Endothelial cell (in vitro differentiated cells): ENCODE data around the gene LELP1. TPM values are rescaled to one million over a fixed set of nuclear protein-coding genes. Genes with fewer than 3 reads are reported as not detected.

ENCODE experiments used
- DNase-seq: peaks from one replicate; pipeline ENCODE4 v3.0.0; 2021; ENCODE audit warnings: low spot score
- H3K27ac Mint-ChIP-seq: one replicate; pipeline ENCODE4 v1.8.0; 2021; ENCODE audit warnings: mixed read lengths, inconsistent platforms; ENCODE audit not compliant: unreplicated experiment
- H3K27me3 Mint-ChIP-seq: one replicate; pipeline ENCODE4 v1.8.0; 2021; ENCODE audit warnings: mild to moderate bottlenecking, moderate library complexity, mixed read lengths, inconsistent platforms; ENCODE audit not compliant: unreplicated experiment
- H3K36me3 Mint-ChIP-seq: one replicate; pipeline ENCODE4 v1.8.0; 2021; ENCODE audit warnings: mild to moderate bottlenecking, low read depth, mixed read lengths, inconsistent platforms; ENCODE audit not compliant: unreplicated experiment
- H3K4me1 Mint-ChIP-seq: one replicate; pipeline ENCODE4 v1.8.0; 2021; ENCODE audit warnings: mild to moderate bottlenecking, mixed read lengths, inconsistent platforms; ENCODE audit not compliant: unreplicated experiment
- H3K4me3 Mint-ChIP-seq: one replicate; pipeline ENCODE4 v1.8.0; 2021; ENCODE audit warnings: mild to moderate bottlenecking, mixed read lengths, inconsistent platforms; ENCODE audit not compliant: unreplicated experiment
- H3K9me3 Mint-ChIP-seq: one replicate; pipeline ENCODE4 v1.8.0; 2021; ENCODE audit warnings: mixed read lengths, inconsistent platforms; ENCODE audit not compliant: unreplicated experiment
- CTCF ChIP-seq: fragments of 200-600 bp; sonication (generic); IDR thresholded peaks from one replicate; pipeline ENCODE4 v1.5.0; 2021; ENCODE audit warnings: antibody characterized with exemption; ENCODE audit not compliant: unreplicated experiment
- total RNA-seq: library from RNA; stranded (reverse); fragmentation: NEBNext Ultra II Directional; extraction: Animal tissue kit (Norgen Biotek cat#: 25700); gene quantifications from one replicate; pipeline ENCODE4 v1.2.1, GENCODE V29; 2021; ENCODE audit not compliant: unreplicated experiment

LELP1 gene
- total RNA-seq, 1 donor from 2014 or later: not detected

GRCh38 chr1:153195216-153195615 lies 8.0 kb upstream of the LELP1 start:
- Mint-ChIP-seq H3K9me3 (no peaks in the 10 kb centered on the region), H3K4me3 (no peak overlapping the region), H3K4me1 (no peaks in the 10 kb centered on the region), H3K27ac (no peak overlapping the region), H3K36me3 (no peaks in the 10 kb centered on the region), H3K27me3 (peaks cover 2% of the 10 kb centered on the region)
- DNase-seq: no peak
- TF ChIP-seq CTCF: no peak

GRCh38 chr1:153202006-153202405 lies 1.2 kb upstream of the LELP1 start:
- H3K4me1 Mint-ChIP-seq: no peaks in the 10 kb centered on the region
- no peak overlapping the region for H3K4me3 Mint-ChIP-seq
- H3K9me3 Mint-ChIP-seq: no peaks in the 10 kb centered on the region
- no peak for TF ChIP-seq CTCF
- peaks cover 4% of the 10 kb centered on the region for H3K27me3 Mint-ChIP-seq
- H3K36me3 Mint-ChIP-seq: no peaks in the 10 kb centered on the region
- DNase-seq: no peak
- H3K27ac Mint-ChIP-seq: no peak overlapping the region

DNA sequence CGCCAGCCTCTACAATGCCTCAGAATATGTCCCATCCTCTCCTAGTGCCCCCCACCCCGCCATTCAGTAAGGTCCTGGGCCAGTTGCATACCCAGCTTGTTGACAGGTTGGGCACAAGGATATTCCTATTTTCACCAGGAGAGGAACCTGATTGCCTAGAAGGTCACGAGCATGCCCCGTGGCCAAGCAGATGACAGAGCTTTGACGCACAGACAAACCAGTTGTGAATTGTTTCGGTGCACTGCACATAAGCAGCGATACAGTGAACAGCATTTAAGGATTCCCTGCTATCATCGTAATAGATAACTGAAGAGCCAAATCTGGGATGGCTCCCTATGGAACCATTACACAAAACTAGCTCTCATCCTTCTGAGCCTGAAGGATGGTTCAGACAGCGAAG lies 3.4 kb downstream of the LELP1 start:
- no peaks in the 10 kb centered on the region for H3K9me3 Mint-ChIP-seq
- no peak for TF ChIP-seq CTCF
- H3K27ac Mint-ChIP-seq: no peak overlapping the region

GRCh38 chr1:153210206-153210605 lies 7.0 kb downstream of the LELP1 start:
- H3K4me1 Mint-ChIP-seq: peaks cover 15% of the 10 kb centered on the region
- no peaks in the 10 kb centered on the region for H3K9me3 Mint-ChIP-seq
- H3K27ac Mint-ChIP-seq: no peak overlapping the region
- H3K27me3 Mint-ChIP-seq: peaks cover 1% of the 10 kb centered on the region
- no peak overlapping the region for H3K4me3 Mint-ChIP-seq
- no peaks in the 10 kb centered on the region for H3K36me3 Mint-ChIP-seq
- no peak for DNase-seq
- TF ChIP-seq CTCF: no peak

More for the DNA sequence above, 3.4 kb downstream of the LELP1 start:
- peaks cover 15% of the 10 kb centered on the region for H3K4me1 Mint-ChIP-seq
- no peak for DNase-seq
- no peaks in the 10 kb centered on the region for H3K36me3 Mint-ChIP-seq
- H3K27me3 Mint-ChIP-seq: peaks cover 4% of the 10 kb centered on the region
- no peak overlapping the region for H3K4me3 Mint-ChIP-seq

GRCh38 chr1:153212201-153212600 lies 9.0 kb downstream of the LELP1 start:
- no peak for DNase-seq
- no peak for TF ChIP-seq CTCF
- Mint-ChIP-seq H3K27ac (no peak overlapping the region), H3K9me3 (no peaks in the 10 kb centered on the region), H3K27me3 (peaks cover 2% of the 10 kb centered on the region), H3K4me1 (peaks cover 15% of the 10 kb centered on the region), H3K36me3 (no peaks in the 10 kb centered on the region), H3K4me3 (no peak overlapping the region)
